Stimulated activated CD8-positive, alpha-beta memory T cell treated with anti-CD3 and anti-CD28 coated beads, Interleukin-12 subunit alpha, Interleukin-12 subunit beta, amount 100 ng/mL, for 24 hours (primary cell): ENCODE results near the gene TMEM198.

Experiments used
- DNase-seq: peaks from one replicate; pipeline ENCODE4 v3.0.0-alpha.2; 2020; ENCODE audit errors: extremely low read depth

TMEM198 gene

DNA sequence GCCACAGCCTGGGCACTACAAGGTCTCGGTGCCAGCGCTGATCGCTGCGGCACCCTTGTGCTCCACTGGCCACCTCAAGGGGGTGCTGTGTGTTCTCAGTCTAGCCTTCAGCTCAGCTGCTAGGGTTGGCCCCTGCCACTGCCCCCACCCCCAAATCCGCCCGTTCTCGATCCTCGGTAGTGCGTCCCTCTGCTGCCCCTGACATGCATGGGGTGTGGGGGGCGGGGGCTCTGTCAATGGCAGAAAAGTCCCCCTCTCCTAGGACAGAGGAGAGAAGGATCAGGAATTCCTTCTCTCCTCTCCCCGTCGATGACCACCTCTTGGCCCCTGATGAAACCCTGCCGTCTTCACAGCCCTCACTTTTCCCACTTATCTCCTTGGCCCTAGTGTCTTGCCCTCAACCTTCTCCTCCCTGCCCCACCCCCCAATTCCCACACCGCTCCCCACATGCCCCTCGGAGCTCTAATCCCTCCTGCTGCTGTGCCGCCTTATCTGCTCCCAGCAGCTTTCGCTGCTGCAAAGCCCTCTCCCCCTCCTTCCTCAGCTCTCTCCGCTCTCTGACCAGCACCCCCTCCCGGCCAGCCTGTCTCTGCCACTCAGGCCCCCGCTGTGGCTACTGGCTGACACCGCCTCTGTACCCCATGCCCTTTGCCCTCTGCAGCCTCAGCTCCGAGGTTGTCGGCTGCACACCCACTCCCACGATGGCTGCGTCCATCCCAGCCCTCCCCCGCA lies 33.9 kb upstream of the TMEM198 start:
- no peak for DNase-seq

DNA sequence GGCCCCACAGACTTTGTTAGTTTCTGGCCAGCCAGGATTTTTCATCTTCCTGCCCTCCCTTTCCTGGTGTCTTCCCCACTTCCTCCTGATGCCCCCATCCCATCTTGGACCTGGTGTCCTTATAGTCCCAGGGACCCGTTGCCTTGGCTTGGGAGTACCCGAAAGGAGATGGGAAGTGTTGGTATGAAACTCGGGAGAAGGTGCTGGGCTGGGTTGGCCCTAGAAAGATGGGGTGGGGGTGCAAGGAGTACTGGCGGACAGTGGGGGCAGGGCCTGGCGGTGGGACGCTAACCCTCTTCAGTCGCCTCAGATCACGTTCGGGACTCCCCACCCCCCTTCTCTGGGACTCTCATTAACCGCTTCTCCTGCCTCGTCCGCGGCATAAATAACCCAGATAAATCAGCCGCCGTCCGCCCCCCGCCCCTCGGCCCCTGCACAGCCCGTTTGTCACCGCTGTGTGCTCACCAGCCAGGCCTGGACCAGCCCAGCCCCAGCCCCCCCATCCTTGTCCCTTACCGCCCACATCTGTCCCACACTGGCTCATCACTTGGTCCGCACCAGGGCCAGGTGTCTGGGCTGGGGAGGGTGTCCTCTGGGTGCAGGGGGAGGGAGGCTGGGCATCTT lies 33.2 kb upstream of the TMEM198 start:
- no peak for DNase-seq

DNA sequence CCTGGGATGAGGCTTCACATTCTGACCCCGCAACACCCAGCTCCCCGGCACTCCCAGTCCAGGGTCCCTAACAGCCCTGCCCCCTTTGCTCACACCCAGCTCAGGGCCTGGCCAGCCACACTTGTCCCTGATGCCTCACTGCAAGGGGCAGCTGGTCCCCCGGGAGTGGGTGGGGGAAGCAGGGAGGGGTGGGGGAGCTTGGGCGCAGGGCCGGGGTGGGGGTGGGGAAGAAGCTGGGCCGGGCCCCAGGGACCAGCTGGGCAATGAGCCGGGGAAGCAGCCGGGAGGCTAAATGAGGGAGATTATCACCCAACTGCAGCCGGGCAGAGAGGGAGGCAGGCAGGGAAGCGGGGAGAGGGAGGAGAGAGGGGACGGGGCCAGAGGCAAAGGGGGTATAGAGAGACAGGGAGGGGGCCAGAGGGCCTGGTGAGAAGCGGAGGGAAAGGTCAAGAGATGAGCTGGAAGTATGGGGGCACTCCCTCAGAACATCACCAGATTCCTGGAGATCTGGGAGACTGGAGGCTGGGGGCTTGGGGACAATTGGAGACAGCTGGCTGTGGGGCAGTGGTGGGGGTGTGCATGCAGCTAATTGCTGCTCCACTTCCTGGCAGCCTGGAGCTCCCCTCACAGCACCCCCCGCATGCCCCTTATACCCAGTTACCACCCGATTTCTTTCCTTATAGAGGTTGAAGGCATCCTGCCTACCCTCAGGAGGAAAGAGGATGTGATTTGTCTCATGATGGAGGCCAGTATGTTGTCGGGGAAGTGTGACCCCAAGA lies 32.1 kb upstream of the TMEM198 start:
- DNase-seq = no peak

DNA sequence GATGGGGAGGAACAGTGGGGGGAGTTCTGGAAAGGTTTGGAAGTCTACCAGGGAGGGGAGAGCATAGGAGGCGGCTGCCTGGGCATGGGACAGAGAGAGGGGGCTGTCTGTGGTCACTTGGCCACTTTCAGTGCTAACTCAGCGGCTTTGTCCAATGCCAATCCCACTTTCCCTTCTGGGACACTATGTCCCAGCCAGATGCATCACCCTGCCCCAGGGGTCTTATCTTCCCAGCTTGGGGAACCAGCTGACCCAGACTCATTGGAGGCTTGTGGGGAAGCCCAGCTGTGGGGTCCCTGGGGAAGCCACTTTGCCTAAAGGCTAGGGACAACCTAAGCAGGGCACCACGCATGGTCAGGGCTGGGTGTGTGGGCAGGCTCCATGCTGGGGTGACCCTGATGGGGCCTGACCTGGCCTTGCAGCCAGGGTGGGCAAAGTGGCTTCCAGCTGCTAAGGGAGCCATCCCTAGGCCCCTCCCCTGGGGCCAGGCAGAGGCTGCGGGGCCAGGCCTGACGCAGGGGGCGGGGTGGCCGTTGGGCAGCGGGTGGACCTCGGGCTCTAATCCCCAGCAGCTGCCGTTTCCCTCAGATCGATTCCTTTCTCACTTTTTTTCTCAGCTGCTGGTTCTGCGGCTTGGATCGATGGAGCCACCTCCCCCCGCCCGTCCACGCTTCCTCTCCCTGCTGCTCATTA lies 31.2 kb upstream of the TMEM198 start:
- DNase-seq = no peak

DNA sequence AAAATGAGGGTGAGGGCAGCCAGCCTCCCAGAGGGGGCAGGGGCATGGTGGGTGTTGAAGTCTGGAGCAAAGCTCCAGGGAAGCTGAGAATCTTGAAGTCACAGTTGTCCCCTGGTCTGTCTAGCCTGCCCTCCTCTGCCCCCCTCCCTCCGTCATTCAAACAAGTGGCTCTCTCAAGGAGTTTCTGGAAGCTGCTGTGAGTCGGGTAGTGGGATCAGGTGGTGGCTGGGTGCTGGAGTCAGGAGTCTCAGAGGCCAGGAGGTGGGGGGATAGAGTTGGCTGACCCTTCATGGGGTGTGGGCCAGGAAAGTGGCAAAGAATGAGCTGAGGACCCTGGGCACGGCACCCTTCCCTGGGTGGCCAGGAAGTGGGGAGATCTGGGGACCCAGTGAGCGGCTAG lies 30.0 kb upstream of the TMEM198 start:
- DNase-seq = no peak

DNA sequence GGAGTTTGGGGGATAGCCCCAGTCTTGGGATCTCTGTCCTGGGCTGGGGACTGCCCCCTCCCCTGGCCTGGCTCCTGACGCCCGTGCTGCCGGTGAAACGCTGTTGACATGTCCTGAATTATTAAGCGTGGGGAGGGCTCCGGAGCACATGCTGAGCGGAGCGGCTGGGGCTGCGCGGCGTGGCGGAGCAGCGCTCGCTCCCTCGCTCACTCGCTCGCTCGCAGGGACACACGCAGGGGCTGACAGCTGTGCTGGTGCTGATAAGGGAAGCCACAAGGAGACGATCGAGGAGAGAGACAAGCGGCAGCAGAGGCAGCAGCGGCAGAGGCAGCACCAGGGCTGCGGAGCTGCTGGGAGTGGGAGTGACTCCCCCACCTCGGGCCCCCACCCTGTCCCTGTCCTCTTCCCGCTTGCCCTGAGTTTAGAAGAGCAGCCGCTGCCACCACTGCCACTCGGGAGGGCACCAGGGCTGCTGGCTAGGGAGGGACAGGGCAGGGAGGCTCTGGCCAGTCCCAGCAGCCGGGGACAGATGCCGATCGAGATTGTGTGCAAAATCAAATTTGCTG lies 29.5 kb upstream of the TMEM198 start, which contains the start of gene ASIC4:
ASIC4 (plus strand) TSS at position 287 of the 566 bp plus-strand sequence; CDS start at position 530, 243 bp downstream.
- DNase-seq = no peak

DNA sequence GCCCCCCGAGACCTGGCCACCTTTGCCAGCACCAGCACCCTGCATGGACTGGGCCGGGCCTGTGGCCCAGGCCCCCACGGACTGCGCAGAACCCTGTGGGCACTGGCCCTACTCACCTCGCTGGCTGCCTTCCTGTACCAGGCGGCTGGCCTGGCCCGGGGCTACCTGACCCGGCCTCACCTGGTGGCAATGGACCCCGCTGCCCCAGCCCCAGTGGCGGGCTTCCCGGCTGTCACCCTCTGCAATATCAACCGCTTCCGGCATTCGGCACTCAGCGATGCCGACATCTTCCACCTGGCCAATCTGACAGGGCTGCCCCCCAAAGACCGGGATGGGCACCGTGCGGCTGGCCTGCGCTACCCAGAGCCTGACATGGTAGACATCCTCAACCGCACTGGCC lies 29.0 kb upstream of the TMEM198 start:
- DNase-seq = no peak

DNA sequence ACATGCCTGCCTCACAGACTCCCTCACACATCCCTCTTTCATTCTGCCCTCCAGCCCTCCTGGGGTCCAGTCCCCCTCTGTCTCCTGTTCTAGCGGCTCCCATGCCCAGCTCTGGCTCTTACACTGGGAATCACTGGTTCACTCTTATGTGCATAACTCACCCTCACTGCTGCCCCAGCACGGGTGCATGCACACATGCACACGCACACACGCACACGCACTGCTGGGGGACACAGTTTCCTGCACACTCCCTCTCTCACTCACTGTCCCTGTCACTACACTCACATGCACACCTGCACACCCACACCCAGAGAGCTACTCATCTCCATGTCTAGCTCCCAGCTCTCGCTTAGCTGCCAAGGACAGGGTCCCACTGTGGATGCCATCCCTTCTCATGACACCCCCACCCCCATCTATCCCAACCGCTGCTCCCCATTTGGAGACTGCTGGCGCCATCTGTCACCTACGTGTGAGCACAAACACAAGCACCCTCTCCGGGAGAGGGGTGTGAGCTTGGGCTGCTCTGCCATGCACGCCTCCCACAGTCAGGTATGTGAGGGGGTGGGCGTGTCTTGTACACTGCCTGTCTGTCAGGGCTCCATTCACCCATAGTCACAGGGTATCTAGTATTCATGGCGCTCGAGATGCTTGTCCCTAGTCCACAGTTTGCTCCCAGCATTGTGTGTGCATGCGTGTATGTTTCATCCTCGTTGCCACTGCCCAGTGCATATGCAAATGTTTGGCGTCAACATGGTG lies 27.8 kb upstream of the TMEM198 start:
- no peak for DNase-seq

DNA sequence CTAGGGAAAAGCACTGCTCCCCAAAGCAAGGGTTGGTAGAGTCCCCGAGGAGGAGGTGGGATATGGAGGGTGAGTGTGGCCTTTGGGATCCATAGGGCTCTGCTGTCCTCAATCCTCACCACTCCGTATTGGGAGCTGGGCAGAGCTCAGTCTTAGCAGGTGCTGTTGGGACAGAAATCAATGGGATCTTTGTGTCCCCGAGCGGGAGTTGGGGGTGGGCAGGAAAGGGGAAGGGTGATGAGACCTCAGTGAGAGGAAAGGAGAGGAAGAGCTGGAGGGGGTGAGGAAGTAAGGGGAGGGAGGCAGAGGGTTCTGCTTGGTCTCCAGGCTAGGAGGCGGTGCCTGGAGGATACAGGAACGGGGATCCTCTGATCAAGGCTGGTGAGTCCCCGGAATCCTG lies 26.9 kb upstream of the TMEM198 start:
- no peak for DNase-seq

DNA sequence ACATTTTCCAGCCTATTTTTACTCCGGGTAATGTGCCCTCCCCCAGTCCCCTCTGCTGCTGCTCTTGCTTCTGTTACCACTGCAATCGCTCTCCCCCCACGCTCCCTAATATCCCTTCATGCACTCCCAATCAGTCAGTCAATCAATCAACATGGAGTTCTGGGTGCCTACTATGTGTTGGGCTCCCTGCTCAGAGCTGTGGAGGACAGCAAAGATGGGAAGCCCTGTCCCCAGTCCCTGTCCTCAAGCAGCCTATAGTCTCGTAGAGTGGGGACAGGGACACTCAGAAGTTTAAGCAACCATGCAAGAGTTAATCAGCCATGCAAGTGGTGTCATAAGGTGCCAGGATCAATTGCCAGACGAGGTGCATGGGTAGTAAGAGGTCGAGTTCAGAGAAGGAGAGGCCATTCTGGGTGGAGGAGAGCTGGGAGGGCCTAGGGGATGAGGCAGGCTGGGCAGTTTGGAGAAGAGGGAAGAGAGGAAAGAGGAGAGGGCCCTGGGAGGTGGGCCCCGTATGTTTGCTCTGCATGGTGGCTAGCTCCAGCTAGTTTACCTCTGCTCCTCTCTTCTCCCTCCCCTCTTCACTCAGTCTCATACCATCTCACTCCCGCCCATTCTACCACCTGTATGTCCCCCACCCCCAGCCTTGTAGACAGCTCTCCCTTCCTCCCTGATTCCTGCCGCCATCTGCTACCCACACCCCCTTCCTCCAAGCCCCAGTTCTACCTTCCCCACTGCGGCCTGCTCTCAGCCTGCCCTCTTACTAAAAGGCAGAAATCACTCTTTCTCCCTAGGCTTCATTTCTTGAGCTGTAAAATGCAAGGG lies 25.7 kb upstream of the TMEM198 start:
- no peak for DNase-seq

DNA sequence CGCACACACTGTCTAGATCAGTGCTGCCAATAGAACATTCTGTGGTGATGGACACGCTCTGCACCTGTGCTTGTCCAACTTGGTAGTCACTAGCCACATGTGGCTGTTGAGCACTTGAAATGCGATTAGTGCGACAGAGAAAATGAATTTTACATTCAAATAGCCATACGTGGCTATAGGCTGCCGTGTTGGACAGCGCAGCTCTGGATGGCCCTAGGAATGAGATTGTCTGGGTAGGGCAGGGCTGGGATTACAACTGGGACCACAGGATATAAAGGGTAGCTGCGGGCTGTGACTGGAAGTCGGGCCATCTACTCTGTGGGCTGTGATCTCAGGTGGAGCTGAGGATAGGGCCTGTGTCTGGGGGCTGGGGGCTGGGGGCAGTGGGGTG lies 24.3 kb upstream of the TMEM198 start:
- no peak for DNase-seq

DNA sequence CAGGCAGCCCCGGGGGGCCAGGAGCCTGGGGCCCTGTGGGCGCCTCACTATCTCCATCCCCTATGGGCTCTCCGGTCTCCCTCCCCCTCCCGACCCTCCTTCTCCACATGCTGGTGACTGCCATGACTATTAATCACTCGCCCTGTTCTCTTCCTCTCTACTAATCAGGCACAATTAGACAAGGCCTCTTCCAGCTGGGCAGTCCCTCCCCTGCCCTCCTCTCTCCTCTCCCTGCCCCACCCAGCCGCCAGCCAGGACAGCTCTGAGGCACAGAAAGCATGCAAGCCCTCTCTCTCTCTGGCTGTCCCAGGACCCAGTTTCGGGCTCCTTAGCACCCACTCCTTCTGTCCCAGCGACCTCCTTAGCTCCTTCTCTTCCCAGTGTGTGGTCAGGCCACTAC lies 23.7 kb upstream of the TMEM198 start:
- no peak for DNase-seq

DNA sequence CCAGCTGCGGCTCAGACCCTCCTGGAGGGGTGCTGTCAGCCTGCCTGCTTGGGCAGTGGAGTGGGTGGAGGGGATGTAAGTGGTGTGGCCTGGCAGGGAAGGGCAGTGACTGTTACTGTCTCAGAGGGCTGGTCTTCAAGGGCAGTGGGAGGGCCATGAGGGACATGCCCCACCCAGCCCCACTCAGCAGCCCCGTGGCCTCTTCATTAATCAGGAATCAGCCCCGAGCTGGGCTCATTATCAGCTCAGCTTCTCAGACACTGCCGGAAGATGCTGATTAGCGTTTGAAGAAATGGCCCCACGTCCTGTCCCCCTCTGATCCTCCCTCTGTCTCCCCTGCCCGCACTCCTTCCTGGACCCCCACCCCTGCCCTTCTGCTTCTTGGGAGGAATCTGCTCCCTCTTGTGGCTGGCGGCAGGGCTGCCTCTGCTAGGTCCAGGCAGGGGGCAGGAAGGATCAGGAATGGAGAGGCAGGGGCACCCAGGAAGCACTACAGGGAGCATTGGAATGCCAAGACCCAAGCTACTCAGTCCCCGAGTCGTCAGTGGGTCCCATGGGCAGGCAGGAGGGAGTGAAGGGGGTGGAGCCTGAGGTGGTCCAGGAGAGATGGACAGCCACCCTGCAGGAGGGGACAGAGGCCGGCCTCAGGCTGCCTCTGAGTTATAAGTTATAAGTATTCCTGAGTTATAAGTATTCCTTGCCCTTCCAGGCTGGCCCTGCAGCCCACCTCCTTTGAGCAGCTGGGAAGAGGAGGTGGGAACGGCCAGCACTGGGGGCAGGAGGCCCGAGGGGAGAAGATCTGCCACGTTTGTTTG lies 22.6 kb upstream of the TMEM198 start:
- DNase-seq = no peak

DNA sequence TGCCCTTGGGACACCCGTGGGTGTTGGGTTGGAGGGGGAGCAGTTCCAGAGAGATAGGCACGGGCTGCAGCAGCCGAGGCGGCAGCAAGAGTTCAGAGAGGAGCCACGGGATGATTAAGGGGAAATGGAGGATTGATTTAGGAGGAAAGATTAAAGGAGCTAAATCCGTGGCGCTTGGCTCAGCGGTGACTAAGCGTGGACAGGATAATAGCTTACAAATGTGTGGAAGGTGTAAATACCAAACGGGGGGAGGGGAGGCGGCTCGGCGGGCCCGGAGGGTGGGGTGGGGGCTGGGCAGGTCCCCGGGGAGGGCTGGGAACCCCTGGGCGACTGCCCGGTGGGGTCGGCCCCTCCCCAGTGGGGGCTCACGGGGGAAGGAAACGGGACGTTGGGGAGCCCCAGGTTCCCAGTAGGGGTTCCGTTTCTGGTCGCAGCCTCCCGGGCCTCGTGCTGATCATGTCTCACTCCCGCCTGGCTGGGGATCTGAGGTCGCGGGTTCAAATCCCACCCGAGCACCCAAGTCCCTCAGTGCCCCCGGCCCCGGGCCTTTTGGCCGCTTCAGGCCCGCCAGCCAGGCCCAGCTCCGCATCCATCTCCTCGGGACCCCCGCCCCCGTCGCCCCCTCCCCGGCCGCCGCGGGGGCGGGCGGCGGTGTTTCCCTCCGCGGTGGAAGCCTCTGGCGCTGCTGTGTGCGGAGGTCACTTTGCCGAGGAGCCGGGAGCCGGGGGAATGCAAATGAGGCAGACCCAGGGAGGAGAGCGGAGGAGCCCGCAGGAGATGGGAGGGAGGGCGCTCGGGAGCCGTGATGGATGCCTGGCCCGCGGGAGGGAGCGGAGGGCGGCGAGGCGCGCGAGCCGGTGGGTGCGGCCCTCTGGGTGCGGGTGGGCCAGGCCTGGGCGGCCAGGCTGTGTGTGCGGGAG lies 21.5 kb upstream of the TMEM198 start:
- no peak for DNase-seq

DNA sequence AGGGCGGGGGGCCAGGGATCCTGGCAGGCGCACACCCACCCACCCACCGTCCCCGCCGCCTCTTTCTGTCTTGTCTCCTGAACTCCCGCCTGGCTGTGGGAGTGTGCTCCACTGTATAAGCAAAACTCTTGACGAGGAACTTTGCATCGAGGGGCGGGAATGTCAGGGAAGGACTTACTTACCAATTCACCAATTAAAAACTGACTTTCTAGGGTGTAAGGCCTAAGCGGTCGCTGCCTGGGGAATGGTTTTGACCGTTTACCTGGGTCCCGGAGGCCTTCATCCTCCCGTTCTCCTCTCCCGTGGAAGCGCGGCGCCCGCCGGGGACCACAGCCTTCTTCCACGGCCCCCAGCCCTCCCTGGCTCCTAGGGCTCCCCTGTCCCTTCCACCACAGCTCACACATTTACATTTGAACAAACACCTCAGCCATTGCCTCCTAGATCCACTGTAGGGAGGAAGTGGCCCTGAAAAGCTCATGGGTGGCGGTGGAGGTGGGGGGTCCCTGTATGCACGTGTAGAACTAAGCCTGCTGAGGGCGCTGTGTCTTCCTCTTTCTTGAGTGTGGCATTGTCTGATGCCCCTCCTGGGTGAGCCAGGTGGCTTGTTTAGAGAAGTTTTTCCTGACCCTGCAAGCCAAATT lies 20.7 kb upstream of the TMEM198 start:
- no peak for DNase-seq

DNA sequence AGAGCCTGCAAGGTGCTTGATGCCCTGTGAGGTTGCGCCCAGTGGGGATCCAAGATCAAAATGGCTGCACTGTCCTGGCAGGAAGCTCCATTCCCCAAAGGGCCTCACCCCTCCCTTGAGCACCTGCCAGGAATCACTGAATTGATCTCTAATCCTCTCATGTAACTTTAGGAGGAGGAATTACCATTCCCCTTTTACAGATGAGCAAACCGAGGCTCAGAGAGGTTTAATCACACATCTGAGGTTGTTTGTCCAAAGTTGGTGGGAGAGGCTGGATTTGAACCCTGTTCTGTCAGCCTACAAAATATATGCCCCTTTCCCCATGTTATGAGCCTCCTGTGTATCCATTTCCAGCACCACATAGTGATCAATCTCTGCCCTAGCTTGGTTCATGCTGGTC lies 19.0 kb upstream of the TMEM198 start:
- DNase-seq = no peak

DNA sequence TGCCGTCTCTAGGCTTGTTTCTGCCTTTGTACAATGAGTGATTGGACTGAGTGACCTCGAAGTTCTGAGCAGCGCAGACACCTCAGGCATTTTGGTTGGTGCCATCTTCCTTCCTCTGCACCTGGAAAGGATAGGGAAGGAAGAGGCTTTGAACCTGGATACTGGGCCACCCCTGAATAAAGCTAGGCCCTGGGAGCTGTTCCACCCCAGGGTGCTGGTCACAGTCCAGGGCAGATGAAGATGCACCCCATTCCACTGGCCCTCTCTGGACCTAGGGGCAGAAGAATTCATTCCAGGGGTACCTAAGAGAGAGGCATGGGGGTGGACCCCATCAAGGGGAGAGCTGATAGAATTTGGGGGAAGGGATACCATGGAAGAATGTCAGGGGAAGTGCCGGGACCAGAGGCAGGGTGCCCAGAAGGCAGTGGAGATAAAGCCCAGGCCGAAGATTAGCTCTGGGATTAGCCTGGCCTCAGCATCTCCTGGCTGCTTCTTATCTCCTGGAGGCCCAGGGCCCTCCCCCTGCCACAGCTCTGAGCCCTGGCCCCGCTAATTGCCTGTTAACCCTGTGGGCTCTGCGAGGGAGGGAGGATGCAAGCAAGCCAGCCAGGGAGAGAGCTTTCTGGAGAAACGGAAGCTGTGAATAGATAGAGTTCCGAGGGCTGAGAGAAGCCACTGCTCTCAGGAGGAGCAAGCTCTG lies 18.1 kb upstream of the TMEM198 start:
- DNase-seq = no peak
